Esophagus squamous epithelium (tissue), 4 donors: Measurements from ENCODE around the gene PSAT1.

Source experiments
- POLR2A ChIP-seq, 4 donors: fragments of 450-650 bp; IDR thresholded peaks; one replicate each; pipeline ENCODE4 v1.6.1; 2017; ENCODE audit warnings: antibody characterized with exemption in 4 of 4, mild to moderate bottlenecking in 4 of 4, moderate library complexity in 3 of 4
- TF ChIP-seq, protein P1 (sequence below), 6 experiments: fragments of 450-650 bp in 4 of 6; fragments of 200-600 bp in 2 of 6; sonication (generic) in 2 of 6; IDR thresholded peaks; one replicate each; pipeline ENCODE4 v1.5.1; 2016 to 2019; ENCODE audit warnings: antibody characterized with exemption in 6 of 6, mild to moderate bottlenecking in 4 of 6, moderate library complexity in 4 of 6

DNA sequence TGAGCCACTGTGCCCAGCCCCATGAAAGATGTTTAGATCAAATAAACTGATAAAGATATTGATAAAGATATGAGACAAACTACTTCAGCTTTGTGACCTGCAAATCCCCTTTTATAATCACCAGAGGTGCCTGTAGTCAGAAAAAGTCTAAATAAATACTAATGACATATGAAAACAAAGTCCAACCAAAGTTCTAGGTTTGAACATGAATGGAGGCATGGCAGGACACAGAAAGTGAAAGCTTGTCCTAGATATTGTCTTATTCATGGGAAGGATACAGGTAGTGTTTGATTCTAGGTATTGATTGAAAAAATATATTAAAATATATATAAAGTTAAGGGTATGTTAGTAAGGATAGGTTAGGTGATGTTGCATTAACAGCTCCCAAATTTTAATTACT, 24.6 kb upstream of the PSAT1 start:
- TF ChIP-seq POLR2A (IDR thresholded peaks at IDR 0.05) = no peak
- TF ChIP-seq, protein P1, sequence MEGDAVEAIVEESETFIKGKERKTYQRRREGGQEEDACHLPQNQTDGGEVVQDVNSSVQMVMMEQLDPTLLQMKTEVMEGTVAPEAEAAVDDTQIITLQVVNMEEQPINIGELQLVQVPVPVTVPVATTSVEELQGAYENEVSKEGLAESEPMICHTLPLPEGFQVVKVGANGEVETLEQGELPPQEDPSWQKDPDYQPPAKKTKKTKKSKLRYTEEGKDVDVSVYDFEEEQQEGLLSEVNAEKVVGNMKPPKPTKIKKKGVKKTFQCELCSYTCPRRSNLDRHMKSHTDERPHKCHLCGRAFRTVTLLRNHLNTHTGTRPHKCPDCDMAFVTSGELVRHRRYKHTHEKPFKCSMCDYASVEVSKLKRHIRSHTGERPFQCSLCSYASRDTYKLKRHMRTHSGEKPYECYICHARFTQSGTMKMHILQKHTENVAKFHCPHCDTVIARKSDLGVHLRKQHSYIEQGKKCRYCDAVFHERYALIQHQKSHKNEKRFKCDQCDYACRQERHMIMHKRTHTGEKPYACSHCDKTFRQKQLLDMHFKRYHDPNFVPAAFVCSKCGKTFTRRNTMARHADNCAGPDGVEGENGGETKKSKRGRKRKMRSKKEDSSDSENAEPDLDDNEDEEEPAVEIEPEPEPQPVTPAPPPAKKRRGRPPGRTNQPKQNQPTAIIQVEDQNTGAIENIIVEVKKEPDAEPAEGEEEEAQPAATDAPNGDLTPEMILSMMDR (IDR thresholded peaks at IDR 0.05) = no peak
